Measurements from ENCODE around the gene VASH1. TPM values are rescaled to one million over a fixed set of nuclear protein-coding genes. Genes with fewer than 3 reads are reported as not detected.

The VASH1 gene
- total and polyA plus RNA-seq, 7 donors, result 3.0 to 13.0 (median 3.7) TPM

DNA sequence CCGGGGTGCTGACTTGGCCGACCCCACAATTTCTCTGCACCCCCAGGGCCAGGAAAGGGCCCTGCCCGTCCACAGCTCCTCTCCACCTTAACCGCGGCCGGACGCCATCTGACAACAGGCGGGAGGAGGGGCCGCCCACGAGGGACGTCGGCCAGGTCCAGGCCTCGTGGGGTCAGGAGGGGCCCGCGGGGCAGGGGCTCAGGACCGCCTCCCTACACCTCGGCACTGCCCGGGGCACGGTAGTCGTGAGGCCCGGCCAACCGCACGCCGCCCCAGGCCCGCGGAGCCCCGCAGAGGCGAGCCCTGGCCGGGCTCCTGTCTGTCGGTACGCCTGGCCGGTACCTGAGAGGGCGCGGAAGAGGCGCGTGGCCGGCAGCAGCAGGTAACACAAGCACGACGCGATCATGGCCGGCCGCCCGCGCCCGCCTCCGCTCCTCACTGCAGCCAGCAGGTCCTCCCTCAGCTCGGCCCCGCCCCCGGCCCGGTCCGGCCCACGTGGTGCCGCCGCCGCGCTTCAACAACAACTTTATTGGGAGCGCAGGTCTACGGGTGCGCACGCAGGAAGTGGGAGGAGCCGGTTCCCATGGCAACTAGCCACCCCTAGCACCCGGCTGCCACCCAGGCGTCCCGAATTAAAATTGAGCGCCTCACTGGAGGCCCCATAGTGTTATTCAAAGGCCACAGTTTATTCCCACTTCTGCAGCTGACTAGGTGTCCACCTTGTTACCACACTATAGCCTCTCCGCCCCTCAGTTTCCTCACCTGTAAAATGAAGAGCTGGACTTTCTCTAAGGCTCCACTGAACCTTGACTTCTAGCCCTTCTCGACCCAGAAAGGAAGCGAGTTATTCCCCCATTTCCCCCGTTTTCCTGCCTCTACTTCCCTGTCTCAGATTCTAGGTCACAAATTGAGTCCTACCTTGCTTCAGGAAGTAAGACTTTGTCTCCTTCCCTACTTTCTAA, 51.4 kb downstream of the VASH1 start, which contains the start of gene ANGEL1:
ANGEL1 (minus strand) TSS at position 461 of the 962 bp plus-strand sequence; CDS start at position 406, 55 bp downstream.
- TF ChIP-seq POLR2A (IDR thresholded peaks at IDR 0.05) (peak in 1 of 2 donors; percentile 62), POLR2AphosphoS5 (IDR thresholded peaks at IDR 0.05) (peak in 3 of 4 donors; percentile 87 to 89 (median 89)), EP300 (IDR thresholded peaks at IDR 0.05) (peak in 1 of 4 donors; percentile 66)
- TF ChIP-seq, protein P1, sequence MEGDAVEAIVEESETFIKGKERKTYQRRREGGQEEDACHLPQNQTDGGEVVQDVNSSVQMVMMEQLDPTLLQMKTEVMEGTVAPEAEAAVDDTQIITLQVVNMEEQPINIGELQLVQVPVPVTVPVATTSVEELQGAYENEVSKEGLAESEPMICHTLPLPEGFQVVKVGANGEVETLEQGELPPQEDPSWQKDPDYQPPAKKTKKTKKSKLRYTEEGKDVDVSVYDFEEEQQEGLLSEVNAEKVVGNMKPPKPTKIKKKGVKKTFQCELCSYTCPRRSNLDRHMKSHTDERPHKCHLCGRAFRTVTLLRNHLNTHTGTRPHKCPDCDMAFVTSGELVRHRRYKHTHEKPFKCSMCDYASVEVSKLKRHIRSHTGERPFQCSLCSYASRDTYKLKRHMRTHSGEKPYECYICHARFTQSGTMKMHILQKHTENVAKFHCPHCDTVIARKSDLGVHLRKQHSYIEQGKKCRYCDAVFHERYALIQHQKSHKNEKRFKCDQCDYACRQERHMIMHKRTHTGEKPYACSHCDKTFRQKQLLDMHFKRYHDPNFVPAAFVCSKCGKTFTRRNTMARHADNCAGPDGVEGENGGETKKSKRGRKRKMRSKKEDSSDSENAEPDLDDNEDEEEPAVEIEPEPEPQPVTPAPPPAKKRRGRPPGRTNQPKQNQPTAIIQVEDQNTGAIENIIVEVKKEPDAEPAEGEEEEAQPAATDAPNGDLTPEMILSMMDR (IDR thresholded peaks at IDR 0.05), result no peak
- H3K36me3 ChIP-seq, result peaks cover 0 to 17% (median 2%) of the 10 kb centered on the region in 4 donors
- no peaks in the 10 kb centered on the region for H3K27me3 ChIP-seq
- intact Hi-C loops (cut with DNase I), result no loop called here
- no peaks in the 10 kb centered on the region for H3K9me3 ChIP-seq
- peak; percentile 98 for DNase-seq
- peaks cover 0 to 25% (median 18%) of the 10 kb centered on the region in 4 donors for H3K4me1 ChIP-seq
- peak within 1 kb of the TSS; percentile 70 to 93 (median 84) for H3K4me3 ChIP-seq
- peak within 1 kb of the TSS; percentile 76 to 88 (median 81) for H3K27ac ChIP-seq
- WGBS, 2 donors, result 3% methylated on average over 69 of the region's 69 CpGs

DNA sequence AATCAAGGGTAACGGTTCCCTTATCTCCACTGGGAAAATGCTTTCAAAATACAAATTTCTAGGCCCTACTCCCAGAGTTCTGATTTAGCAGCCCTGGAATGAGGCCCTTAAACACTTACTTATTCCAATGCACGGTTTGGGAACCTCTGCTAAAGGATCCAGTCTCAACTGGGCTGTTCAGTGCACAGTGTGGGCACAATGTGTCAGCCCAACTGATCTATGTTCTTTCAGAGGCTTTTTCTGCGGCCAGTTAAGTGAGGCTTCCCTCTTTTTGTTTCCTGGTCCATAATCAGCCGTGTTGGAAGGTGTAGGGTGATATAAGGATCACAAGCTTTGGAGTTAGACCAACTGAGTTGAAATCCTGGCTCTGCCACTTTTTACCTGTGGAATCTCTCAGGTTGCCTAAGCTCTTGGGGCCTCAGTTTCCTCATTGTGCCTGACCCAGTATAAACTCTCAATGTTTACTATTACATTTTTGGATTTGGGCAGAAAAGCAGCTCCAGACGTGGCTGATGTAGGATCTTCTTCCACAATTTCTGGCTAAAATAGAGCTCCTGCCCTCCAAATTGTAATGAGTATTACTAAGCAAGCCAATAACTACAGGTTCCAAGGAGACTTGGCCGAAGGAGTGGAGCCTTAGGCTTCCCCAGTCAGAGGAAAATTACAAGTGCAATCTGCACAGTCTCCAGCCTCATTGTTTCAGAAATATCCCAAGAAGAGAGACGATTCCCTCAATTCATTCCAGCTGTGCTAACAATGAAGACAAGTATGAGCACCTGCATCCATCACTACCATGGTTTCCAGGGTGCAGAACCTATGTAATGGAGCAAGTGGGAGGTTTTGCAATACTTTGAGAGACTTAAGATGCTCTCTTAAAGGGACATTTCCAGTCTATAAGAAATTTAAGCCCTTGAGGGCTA, 53.7 kb downstream of the VASH1 start:
- H3K4me1 ChIP-seq, result peaks cover 0 to 25% (median 18%) of the 10 kb centered on the region in 4 donors
- H3K27me3 ChIP-seq, result peaks cover 0 to 5% (median 0%) of the 10 kb centered on the region in 3 donors
- intact Hi-C loops (cut with DNase I), result no loop called here
- H3K27ac ChIP-seq, result no peak overlapping the region
- TF ChIP-seq, protein P1 (IDR thresholded peaks at IDR 0.05), result no peak
- no peak for TF ChIP-seq POLR2A (IDR thresholded peaks at IDR 0.05)
- TF ChIP-seq EP300 (IDR thresholded peaks at IDR 0.05), result no peak
- no peak for TF ChIP-seq POLR2AphosphoS5 (IDR thresholded peaks at IDR 0.05)
- H3K4me3 ChIP-seq, result no peak overlapping the region
- DNase-seq, result no peak
- no peaks in the 10 kb centered on the region for H3K9me3 ChIP-seq
- WGBS, 2 donors, result 77 to 82% methylated on average over 7 of the region's 7 CpGs
- H3K36me3 ChIP-seq, result no peaks in the 10 kb centered on the region

DNA sequence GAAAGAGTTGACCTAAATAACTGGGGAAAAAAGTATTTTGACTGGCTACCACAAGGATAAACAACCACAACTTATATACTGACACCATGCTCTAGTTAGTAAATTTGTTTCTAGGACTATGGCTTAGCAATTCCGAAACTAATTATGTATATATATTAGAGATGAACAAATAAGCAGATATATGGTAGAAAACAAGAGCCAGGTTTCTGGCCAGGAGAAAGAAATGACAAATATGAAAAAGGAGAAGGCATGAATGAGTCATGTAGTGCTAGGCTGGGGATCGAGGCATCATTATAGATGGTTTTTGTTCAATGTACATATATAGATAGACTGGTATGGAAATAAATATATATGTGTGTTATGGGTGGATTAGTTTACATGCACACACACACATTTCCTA, 59.4 kb downstream of the VASH1 start:
- no peaks in the 10 kb centered on the region for H3K36me3 ChIP-seq
- H3K9me3 ChIP-seq, result no peaks in the 10 kb centered on the region
- intact Hi-C loops (cut with DNase I), result no loop called here
- DNase-seq, result no peak
- TF ChIP-seq EP300 (IDR thresholded peaks at IDR 0.05) (no peak), POLR2AphosphoS5 (IDR thresholded peaks at IDR 0.05) (no peak), POLR2A (IDR thresholded peaks at IDR 0.05) (no peak)
- TF ChIP-seq, protein P1 (IDR thresholded peaks at IDR 0.05), result no peak
- H3K27ac ChIP-seq, result no peak overlapping the region
- no peaks in the 10 kb centered on the region for H3K4me1 ChIP-seq
- no peak overlapping the region for H3K4me3 ChIP-seq
- peaks cover 0 to 5% (median 0%) of the 10 kb centered on the region in 3 donors for H3K27me3 ChIP-seq
- 83 to 91% methylated on average over 2 of the region's 2 CpGs for WGBS, 2 donors

DNA sequence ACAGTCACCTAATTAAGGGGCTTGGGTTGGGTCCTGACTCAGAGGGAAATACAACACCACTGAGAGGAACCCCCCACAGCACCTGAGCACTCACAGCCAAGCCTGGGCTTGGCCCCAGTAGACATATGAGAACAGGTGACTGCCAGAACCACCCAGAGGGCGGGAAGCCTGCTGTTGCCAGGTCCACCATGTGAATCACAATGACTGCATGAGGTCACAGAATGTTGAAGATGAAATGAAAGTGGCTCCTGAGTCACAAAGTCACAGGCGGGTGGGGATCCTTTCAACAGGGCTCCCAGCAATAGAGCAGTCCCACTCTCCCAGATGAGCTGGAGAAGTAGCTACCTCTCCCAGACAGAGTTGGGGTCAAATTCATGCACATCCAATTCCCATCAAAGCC, 64.9 kb downstream of the VASH1 start, which contains the start of gene LRRC74A:
LRRC74A (plus strand) TSS at position 287 of the 400 bp plus-strand sequence. CDS start 290 bp downstream, outside the sequence.
- Histone ChIP-seq H3K27ac (no peak within 1 kb of the TSS), H3K9me3 (no peaks in the 10 kb centered on the region), H3K36me3 (no peaks in the 10 kb centered on the region), H3K4me1 (peaks cover 0 to 7% (median 0%) of the 10 kb centered on the region in 4 donors), H3K27me3 (no peaks in the 10 kb centered on the region), H3K4me3 (no peak within 1 kb of the TSS)
- no peak for DNase-seq
- 91% methylated on average over 2 of the region's 2 CpGs for WGBS, 2 donors
- no peak for TF ChIP-seq POLR2A (IDR thresholded peaks at IDR 0.05)
- no peak for TF ChIP-seq EP300 (IDR thresholded peaks at IDR 0.05)
- TF ChIP-seq POLR2AphosphoS5 (IDR thresholded peaks at IDR 0.05), result no peak
- TF ChIP-seq, protein P1 (IDR thresholded peaks at IDR 0.05), result no peak
- intact Hi-C loops (cut with DNase I), result no loop called here

Measured in sigmoid colon (tissue), 7 donors.